ENCODE measurements around the gene BPIFA3. TPM values are rescaled to one million over a fixed set of nuclear protein-coding genes. Genes with fewer than 3 reads are reported as not detected.

Gene BPIFA3
- total RNA-seq, 1 experiment from 2014 or later, result not detected

DNA sequence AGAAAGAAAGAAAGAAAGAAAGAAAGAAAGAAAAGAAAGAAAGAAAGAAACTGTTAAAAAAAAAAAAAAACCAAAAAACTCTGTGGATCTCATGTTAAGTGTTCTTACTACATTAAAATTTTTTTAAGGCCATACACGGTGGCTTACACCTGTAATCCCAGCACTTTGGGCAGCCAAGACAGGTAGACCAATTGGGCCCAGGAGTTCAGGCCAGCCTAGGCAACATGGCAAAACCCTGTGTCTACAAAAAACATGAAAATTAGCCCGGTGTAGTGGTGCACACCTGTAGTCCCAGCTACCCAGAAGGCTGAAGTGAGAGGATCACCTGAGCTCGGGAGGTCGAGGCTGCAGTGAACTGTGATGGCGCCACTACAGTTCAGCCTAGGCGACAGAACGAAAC, 14.1 kb downstream of the BPIFA3 start:
- Histone ChIP-seq H3K79me2 (ENCODE audit: low read depth) (no peaks in the 10 kb centered on the region), H3K4me3 (no peak overlapping the region), H3K27me3 (ENCODE audit: insufficient read depth, low read depth) (peaks cover 11% of the 10 kb centered on the region; the same call in 1 of the 2 replicates), H3K9me3 (ENCODE audit: insufficient read depth, low read depth) (no peaks in the 10 kb centered on the region), H4K20me1 (ENCODE audit: insufficient read depth) (no peaks in the 10 kb centered on the region), H3F3A (ENCODE audit: insufficient read depth, low read depth) (no peaks in the 10 kb centered on the region), H3K4me1 (replicated peaks; ENCODE audit: insufficient read depth) (no peaks in the 10 kb centered on the region), H2AFZ (no peak overlapping the region), H3K9me2 (ENCODE audit: insufficient read depth) (no peaks in the 10 kb centered on the region), H3K4me2 (no peak overlapping the region), H3K27ac (no peak overlapping the region), H3K36me3 (ENCODE audit: low read depth) (no peaks in the 10 kb centered on the region)
- no TSS peak for BruUV-seq (replicated peaks)
- TF ChIP-seq, protein P1, sequence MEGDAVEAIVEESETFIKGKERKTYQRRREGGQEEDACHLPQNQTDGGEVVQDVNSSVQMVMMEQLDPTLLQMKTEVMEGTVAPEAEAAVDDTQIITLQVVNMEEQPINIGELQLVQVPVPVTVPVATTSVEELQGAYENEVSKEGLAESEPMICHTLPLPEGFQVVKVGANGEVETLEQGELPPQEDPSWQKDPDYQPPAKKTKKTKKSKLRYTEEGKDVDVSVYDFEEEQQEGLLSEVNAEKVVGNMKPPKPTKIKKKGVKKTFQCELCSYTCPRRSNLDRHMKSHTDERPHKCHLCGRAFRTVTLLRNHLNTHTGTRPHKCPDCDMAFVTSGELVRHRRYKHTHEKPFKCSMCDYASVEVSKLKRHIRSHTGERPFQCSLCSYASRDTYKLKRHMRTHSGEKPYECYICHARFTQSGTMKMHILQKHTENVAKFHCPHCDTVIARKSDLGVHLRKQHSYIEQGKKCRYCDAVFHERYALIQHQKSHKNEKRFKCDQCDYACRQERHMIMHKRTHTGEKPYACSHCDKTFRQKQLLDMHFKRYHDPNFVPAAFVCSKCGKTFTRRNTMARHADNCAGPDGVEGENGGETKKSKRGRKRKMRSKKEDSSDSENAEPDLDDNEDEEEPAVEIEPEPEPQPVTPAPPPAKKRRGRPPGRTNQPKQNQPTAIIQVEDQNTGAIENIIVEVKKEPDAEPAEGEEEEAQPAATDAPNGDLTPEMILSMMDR (conservative IDR thresholded peaks at IDR 0.05), result no peak
- TF ChIP-seq EZH2 (IDR thresholded peaks at IDR 0.05; ENCODE audit: low read depth), result no peak
- DNase-seq, result no peak
- ChIA-PET POLR2A (ENCODE audit: unreplicated experiment) (no interaction called here), CTCF (no interaction called here)
- intact Hi-C loops (cut with micrococcal nuclease; ENCODE audit: unreplicated experiment), result no loop called here

GRCh38 chr20:33232486-33233072, 15.4 kb downstream of the BPIFA3 start:
- H3K9me3 ChIP-seq (ENCODE audit: insufficient read depth, low read depth), result no peaks in the 10 kb centered on the region
- H4K20me1 ChIP-seq (ENCODE audit: insufficient read depth), result no peaks in the 10 kb centered on the region
- no peak for DNase-seq
- H3K4me2 ChIP-seq, result no peak overlapping the region
- H3K4me3 ChIP-seq, result no peak overlapping the region
- BruUV-seq (replicated peaks), result no TSS peak
- H3K4me1 ChIP-seq (replicated peaks; ENCODE audit: insufficient read depth), result no peaks in the 10 kb centered on the region
- TF ChIP-seq, protein P1 (conservative IDR thresholded peaks at IDR 0.05), result no peak
- no peak for TF ChIP-seq EZH2 (IDR thresholded peaks at IDR 0.05; ENCODE audit: low read depth)
- H3K9me2 ChIP-seq (ENCODE audit: insufficient read depth), result no peaks in the 10 kb centered on the region
- no peak overlapping the region for H3K27ac ChIP-seq
- intact Hi-C loops (cut with micrococcal nuclease; ENCODE audit: unreplicated experiment), result no loop called here
- CTCF ChIA-PET, result no interaction called here
- POLR2A ChIA-PET (ENCODE audit: unreplicated experiment), result no interaction called here
- H3F3A ChIP-seq (ENCODE audit: insufficient read depth, low read depth), result no peaks in the 10 kb centered on the region
- H2AFZ ChIP-seq, result no peak overlapping the region
- peaks cover 11% of the 10 kb centered on the region; the same call in 1 of the 2 replicates for H3K27me3 ChIP-seq (ENCODE audit: insufficient read depth, low read depth)
- no peaks in the 10 kb centered on the region for H3K79me2 ChIP-seq (ENCODE audit: low read depth)
- no peaks in the 10 kb centered on the region for H3K36me3 ChIP-seq (ENCODE audit: low read depth)

- Histone ChIP-seq H3K9me2 (ENCODE audit: insufficient read depth) (no peaks in the 10 kb centered on the region), H3K4me3 (no peak overlapping the region), H3K27ac (no peak overlapping the region), H2AFZ (no peak overlapping the region), H3F3A (ENCODE audit: insufficient read depth, low read depth) (no peaks in the 10 kb centered on the region), H3K36me3 (ENCODE audit: low read depth) (no peaks in the 10 kb centered on the region), H3K9me3 (ENCODE audit: insufficient read depth, low read depth) (no peaks in the 10 kb centered on the region), H4K20me1 (ENCODE audit: insufficient read depth) (no peaks in the 10 kb centered on the region), H3K79me2 (ENCODE audit: low read depth) (no peaks in the 10 kb centered on the region), H3K4me1 (replicated peaks; ENCODE audit: insufficient read depth) (no peaks in the 10 kb centered on the region), H3K27me3 (ENCODE audit: insufficient read depth, low read depth) (peaks cover 11% of the 10 kb centered on the region; the same call in 1 of the 2 replicates), H3K4me2 (no peak overlapping the region)
- ChIA-PET CTCF (no interaction called here), POLR2A (ENCODE audit: unreplicated experiment) (no interaction called here)
- no TSS peak for BruUV-seq (replicated peaks)
- intact Hi-C loops (cut with micrococcal nuclease; ENCODE audit: unreplicated experiment), result no loop called here
- TF ChIP-seq, protein P1 (conservative IDR thresholded peaks at IDR 0.05), result no peak; the same call in 1 of the 2 replicates
- TF ChIP-seq EZH2 (IDR thresholded peaks at IDR 0.05; ENCODE audit: low read depth), result no peak
- DNase-seq, result no peak
These were observed 16.1 kb downstream of the BPIFA3 start for GRCh38 chr20:33233129-33233774.
